ENCODE data around the gene FGF5. TPM values are rescaled to one million over a fixed set of nuclear protein-coding genes. Genes with fewer than 3 reads are reported as not detected.

The FGF5 gene
- total RNA-seq, 2 donors from 2014 or later, result not detected

DNA sequence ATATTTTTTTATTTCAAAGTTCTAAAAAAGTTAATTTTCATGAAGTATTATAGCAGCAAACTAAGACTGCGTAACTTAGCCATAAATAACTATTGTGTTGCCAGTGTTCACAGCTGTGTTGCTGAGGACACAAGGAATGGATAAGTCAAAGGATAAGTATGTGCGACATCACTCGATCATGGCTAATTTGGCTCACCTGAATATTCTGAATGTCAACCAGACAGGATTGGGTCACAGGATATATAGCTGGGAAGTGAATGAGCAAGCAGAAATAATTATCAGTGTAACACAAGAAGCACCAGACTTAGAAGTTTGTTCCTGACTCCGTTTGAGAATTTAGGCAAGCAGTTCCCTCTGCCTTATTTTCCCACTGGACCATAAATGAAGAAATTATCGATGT lies 35.3 kb upstream of the FGF5 start:
- no peaks in the 10 kb centered on the region for H3K9me3 ChIP-seq
- H3K4me1 ChIP-seq, result no peaks in the 10 kb centered on the region
- H3K36me3 ChIP-seq (replicated peaks in 1 of 2; ENCODE audit: insufficient read depth in 1 of 2, low read depth in 2 of 2), result no peaks in the 10 kb centered on the region
- ATAC-seq, result no peak
- H3K4me3 ChIP-seq, result no peak overlapping the region
- no peak overlapping the region for H3K27ac ChIP-seq
- TF ChIP-seq, protein P1, sequence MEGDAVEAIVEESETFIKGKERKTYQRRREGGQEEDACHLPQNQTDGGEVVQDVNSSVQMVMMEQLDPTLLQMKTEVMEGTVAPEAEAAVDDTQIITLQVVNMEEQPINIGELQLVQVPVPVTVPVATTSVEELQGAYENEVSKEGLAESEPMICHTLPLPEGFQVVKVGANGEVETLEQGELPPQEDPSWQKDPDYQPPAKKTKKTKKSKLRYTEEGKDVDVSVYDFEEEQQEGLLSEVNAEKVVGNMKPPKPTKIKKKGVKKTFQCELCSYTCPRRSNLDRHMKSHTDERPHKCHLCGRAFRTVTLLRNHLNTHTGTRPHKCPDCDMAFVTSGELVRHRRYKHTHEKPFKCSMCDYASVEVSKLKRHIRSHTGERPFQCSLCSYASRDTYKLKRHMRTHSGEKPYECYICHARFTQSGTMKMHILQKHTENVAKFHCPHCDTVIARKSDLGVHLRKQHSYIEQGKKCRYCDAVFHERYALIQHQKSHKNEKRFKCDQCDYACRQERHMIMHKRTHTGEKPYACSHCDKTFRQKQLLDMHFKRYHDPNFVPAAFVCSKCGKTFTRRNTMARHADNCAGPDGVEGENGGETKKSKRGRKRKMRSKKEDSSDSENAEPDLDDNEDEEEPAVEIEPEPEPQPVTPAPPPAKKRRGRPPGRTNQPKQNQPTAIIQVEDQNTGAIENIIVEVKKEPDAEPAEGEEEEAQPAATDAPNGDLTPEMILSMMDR (IDR thresholded peaks at IDR 0.05), result no peak
- TF ChIP-seq POLR2A (IDR thresholded peaks at IDR 0.05), result no peak
- intact Hi-C loops (cut with DNase I), result no loop called here
- H3K27me3 ChIP-seq, result no peaks in the 10 kb centered on the region
- 65 to 78% methylated on average over 5 of the region's 5 CpGs for WGBS, 2 donors
- DNase-seq, result no peak

DNA sequence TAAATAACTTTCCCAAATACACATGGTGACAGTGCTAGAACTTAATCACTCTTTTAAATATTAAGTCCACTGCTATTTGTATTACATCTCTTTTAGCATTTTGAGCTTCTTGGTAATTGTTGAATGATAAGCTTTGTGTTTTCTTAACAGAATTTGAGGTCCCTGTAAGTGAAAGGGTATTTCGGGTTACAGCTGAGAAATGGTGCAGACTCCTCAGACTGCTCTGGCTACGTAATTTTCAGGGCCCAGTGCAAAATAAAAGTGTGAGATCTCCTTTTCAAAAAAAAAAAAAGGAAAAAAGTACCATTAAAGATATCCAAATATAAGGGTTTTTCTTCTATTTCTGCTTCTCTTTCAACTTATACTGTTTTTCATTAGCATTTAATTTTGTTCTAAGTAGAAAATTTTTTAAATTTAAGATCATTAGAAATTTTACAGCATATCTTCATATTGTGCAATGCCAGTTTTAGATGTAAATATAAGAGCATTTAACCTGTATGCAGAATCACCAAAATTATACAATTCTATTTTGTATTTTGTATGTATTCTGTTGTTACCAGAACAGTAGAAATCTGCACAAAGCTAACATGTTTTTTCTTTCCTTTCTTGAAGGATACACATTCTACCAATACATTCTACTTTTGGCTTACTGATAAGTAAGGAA lies 33.6 kb upstream of the FGF5 start:
- H3K27ac ChIP-seq, result no peak overlapping the region
- no peak for ATAC-seq
- no peak overlapping the region for H3K4me3 ChIP-seq
- H3K4me1 ChIP-seq, result no peaks in the 10 kb centered on the region
- H3K27me3 ChIP-seq, result no peaks in the 10 kb centered on the region
- no peaks in the 10 kb centered on the region for H3K9me3 ChIP-seq
- WGBS, 2 donors, result 88 to 92% methylated on average over 2 of the region's 2 CpGs
- intact Hi-C loops (cut with DNase I), result no loop called here
- TF ChIP-seq, protein P1 (IDR thresholded peaks at IDR 0.05), result no peak
- no peak for TF ChIP-seq POLR2A (IDR thresholded peaks at IDR 0.05)
- DNase-seq, result no peak
- no peaks in the 10 kb centered on the region for H3K36me3 ChIP-seq (replicated peaks in 1 of 2; ENCODE audit: insufficient read depth in 1 of 2, low read depth in 2 of 2)

DNA sequence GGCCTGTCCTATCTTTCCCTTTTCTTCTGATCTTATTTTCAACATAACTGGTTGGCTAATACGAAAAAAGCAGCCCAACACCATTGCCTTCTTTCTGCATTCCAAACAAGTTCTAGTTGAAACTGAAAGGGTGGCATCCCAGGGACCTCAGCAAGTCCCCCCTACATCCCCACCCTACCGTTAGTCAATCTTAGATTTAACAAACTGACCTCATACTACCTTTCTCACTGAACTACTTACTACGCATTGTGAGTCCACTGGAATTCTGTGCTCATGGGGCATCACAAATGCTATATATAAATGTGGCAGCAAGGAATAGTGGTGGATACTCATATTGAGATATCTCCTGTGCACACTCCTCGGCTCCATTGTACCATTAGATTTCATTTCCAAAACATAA lies 33.1 kb upstream of the FGF5 start:
- 74 to 84% methylated on average over 4 of the region's 4 CpGs for WGBS, 2 donors
- Histone ChIP-seq H3K36me3 (replicated peaks in 1 of 2; ENCODE audit: insufficient read depth in 1 of 2, low read depth in 2 of 2) (no peaks in the 10 kb centered on the region), H3K27ac (no peak overlapping the region), H3K4me1 (no peaks in the 10 kb centered on the region), H3K9me3 (no peaks in the 10 kb centered on the region), H3K4me3 (no peak overlapping the region), H3K27me3 (no peaks in the 10 kb centered on the region)
- ATAC-seq, result no peak
- no peak for DNase-seq
- TF ChIP-seq POLR2A (IDR thresholded peaks at IDR 0.05), result no peak
- TF ChIP-seq, protein P1 (IDR thresholded peaks at IDR 0.05), result no peak
- intact Hi-C loops (cut with DNase I), result no loop called here

DNA sequence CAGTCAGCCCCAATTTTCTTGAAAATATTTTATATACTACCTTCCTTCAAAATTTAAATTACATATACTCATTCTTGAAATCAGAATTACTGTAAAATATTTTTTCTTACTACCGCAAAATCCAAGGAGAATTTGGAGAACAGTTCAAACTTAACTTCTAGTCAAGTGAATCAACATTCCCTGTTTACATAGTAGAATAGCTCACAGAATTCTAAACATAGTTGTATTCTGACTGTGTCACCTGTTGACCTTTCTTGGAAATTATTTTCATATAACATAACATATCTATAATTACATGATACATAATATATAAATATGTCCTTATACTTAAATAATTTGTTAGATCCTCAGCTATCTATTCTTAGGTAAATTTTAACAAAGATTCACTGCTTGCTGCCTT lies 31.0 kb upstream of the FGF5 start:
- H3K9me3 ChIP-seq, result no peaks in the 10 kb centered on the region
- H3K4me3 ChIP-seq, result no peak overlapping the region
- no peak overlapping the region for H3K27ac ChIP-seq
- ATAC-seq (no peak), DNase-seq (no peak)
- TF ChIP-seq, protein P1 (IDR thresholded peaks at IDR 0.05), result no peak
- no peak for TF ChIP-seq POLR2A (IDR thresholded peaks at IDR 0.05)
- H3K4me1 ChIP-seq, result no peaks in the 10 kb centered on the region
- no peaks in the 10 kb centered on the region for H3K36me3 ChIP-seq (replicated peaks in 1 of 2; ENCODE audit: insufficient read depth in 1 of 2, low read depth in 2 of 2)
- intact Hi-C loops (cut with DNase I), result no loop called here
- no peaks in the 10 kb centered on the region for H3K27me3 ChIP-seq
- 47 to 48% methylated on average over 1 of the region's 1 CpG for WGBS, 2 donors

DNA sequence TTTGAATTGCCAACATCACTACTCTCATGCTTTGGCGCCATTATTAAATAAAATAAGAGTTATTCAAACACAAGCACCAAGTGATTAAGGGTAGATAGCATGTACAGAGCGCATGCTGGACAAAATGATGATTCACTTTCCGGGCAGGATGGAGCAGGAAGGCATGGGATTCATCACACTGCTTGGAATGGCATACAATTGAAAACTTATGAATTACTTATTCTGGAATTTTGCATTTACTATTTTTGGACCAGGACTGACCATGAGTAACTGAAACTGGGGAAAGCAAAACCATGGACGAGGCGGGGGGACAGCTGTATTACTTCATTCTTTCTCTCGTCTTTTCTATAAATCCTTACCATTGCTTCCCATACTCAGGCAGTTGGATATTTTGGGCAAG lies 28.5 kb upstream of the FGF5 start:
- ATAC-seq, result no peak
- Histone ChIP-seq H3K27ac (no peak overlapping the region), H3K9me3 (no peaks in the 10 kb centered on the region), H3K36me3 (replicated peaks in 1 of 2; ENCODE audit: insufficient read depth in 1 of 2, low read depth in 2 of 2) (no peaks in the 10 kb centered on the region), H3K27me3 (no peaks in the 10 kb centered on the region), H3K4me1 (no peaks in the 10 kb centered on the region), H3K4me3 (no peak overlapping the region)
- no peak for DNase-seq
- intact Hi-C loops (cut with DNase I), result no loop called here
- 46 to 66% methylated on average over 6 of the region's 6 CpGs for WGBS, 2 donors
- no peak for TF ChIP-seq POLR2A (IDR thresholded peaks at IDR 0.05)
- TF ChIP-seq, protein P1 (IDR thresholded peaks at IDR 0.05), result no peak

Measured in body of pancreas (tissue), 4 donors.